GM12891 (cell line): ENCODE measurements around the gene BRMS1.

Experiments
- POLR2AphosphoS5 ChIP-seq: IDR thresholded peaks from 2 replicates; pipeline ENCODE4 v1.6.1; 2011; ENCODE audit warnings: low read depth, low read length, control low read depth
- SPI1 ChIP-seq: IDR thresholded peaks from 2 replicates; pipeline ENCODE4 v1.6.1; 2011; ENCODE audit warnings: low read depth, low read length, control low read depth
- TAF1 ChIP-seq: IDR thresholded peaks from 2 replicates; pipeline ENCODE4 v1.6.1; 2011; ENCODE audit warnings: low read depth, low read length, control low read depth

DNA sequence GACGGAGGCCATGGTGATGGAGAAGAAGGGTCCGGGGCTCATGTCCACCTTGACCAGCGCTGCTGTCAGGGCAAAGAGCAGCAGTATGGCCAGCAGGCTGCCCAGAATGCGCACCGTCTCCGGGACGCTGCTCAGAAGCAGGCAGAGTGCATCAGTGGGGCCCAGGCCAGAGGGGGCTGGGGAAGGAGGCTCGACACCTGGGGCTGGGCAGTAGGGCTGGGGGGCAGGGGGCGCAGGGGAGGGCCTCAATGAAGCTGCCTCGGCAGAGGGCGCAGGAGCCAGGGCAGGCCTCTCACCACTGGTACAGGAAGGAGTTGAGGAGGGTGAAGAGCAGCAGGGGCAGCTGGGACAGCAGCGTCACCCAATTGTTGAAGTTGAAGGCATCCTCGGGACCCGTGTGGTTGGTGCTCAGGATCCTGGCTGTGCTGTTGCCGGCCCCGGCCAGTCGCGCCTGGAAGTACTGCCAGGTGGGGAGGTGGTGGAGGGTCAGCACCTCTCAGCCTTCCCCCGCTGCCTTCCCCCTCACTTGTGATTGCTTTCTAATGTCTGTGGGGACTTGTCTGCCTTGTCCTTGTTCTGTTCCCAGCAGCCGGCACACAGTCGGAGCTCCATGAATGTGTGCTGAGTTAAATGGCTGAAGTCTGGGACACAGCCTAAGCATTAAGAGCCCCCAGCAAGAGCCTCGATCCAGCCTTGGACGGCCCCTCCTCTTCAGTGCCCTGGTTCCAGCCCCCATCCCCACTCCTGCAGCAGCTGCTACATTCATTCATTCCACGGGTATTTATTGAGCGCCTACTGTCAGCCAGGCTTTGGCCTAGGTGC is 24.4 kb upstream of the BRMS1 start:
- TF ChIP-seq TAF1 (no peak), POLR2AphosphoS5 (no peak), SPI1 (no peak)
